WI38 (cell line): ENCODE data around the gene LYRM4.

ENCODE experiments used
- H3K4me3 ChIP-seq: 2 replicates; pipeline ENCODE4 v1.5.1; 2011; ENCODE audit warnings: low read depth, mild to moderate bottlenecking, control low read depth, low read length
- TF ChIP-seq, protein P1 (sequence below): IDR thresholded peaks from 2 replicates; pipeline ENCODE4 v1.5.1; 2012; ENCODE audit warnings: low read depth, mild to moderate bottlenecking, control low read depth, low read length

Gene LYRM4

DNA sequence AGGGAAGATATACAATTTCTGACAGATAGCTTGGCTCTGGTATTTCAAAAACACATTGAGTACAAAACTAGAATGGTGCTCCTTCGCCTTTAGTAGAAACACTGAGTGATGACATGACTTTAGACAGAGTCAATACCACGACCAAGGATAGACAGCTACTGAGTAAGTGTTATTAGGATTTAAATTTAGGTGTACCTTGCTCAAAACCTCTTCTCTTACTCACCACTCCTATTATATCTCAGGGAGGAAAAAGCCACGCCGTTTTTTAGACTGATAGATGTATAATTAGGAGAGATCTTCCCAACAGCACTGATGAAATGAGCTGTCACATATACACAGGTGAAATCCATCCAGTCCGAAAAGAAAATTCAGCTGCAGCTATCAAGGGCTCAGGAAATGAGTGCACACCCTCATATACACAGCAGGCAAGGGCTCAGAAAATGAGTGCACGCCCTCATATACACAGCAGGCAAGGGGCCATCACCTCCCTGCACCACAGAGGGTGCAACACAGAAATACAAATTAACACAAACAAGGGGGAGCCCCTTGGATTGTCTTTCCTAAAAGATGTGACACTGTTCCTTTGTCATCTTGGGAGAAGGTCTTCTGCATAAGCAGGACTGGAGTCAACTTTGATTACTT is 53.7 kb downstream of the LYRM4 start:
- no peak overlapping the region for H3K4me3 ChIP-seq
- TF ChIP-seq, protein P1, sequence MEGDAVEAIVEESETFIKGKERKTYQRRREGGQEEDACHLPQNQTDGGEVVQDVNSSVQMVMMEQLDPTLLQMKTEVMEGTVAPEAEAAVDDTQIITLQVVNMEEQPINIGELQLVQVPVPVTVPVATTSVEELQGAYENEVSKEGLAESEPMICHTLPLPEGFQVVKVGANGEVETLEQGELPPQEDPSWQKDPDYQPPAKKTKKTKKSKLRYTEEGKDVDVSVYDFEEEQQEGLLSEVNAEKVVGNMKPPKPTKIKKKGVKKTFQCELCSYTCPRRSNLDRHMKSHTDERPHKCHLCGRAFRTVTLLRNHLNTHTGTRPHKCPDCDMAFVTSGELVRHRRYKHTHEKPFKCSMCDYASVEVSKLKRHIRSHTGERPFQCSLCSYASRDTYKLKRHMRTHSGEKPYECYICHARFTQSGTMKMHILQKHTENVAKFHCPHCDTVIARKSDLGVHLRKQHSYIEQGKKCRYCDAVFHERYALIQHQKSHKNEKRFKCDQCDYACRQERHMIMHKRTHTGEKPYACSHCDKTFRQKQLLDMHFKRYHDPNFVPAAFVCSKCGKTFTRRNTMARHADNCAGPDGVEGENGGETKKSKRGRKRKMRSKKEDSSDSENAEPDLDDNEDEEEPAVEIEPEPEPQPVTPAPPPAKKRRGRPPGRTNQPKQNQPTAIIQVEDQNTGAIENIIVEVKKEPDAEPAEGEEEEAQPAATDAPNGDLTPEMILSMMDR, result no peak

DNA sequence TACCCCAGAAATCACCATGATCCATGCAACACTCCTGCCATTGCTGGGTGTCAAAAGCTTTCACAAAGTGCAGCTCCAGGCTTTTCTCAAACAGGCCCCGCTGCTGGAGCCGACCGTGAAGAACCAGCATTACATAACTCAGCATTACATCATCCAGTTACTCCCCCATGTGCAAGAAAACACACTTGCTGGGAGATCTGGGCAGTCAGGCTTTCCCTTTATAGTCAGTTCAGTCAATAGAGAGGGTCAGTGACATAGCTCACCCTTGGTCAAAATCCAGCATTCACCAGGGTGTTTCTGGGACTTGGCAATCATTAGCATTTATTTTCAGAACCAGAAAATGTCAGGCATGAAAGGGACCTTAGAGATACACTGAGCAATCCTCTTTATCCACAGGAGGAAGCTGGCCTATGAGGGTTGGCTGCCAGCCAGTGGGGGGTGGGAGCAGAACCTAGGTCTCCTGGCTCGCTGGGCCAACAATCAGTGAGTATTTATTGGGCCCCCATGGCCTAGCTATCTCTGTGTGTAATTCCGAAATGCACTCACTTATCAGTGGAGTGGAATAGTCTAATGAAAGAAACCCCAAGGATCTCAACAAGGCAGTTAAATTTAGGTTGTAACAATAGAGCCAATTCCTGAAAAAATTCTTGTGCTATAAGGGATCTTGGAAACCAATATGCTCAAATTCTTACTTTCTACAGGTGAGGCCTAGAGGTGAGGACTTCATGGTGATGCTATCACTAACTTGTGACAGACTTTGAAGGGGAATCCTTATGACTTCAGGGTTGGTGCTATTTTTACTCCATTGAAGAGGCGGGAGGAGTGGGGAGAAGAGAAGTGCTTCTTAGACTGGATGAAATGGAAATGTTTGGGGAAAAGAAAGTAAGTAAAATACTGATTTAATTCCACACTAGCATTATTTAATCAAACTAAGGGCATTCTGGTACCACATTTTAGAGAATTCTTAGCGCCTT is 54.6 kb downstream of the LYRM4 start:
- no peak overlapping the region for H3K4me3 ChIP-seq

DNA sequence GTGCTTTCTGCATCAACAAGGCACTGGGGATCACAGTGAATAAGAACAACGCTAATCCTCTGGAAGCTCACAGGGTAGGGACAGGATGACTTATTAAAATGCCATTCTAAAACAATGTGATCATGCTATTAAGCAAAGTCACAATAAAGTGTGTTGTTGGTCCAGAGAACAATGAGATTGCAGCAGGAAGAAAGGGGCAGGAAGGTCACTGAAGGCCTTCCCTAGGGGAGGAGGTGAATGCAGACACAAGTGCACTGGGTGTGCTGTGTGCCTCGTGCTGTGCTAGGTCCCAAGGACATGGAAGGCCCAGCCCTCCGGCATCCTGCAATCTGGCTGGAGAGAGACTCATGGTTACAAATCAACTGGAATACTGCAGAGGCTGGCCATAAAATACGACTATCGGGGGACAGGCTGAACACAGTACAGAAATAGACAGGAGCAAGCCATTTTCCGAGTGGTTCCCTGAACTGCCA is 55.7 kb downstream of the LYRM4 start:
- TF ChIP-seq, protein P1, result no peak
- no peak overlapping the region for H3K4me3 ChIP-seq

More for the DNA sequence above, 54.6 kb downstream of the LYRM4 start:
- TF ChIP-seq, protein P1, result no peak

DNA sequence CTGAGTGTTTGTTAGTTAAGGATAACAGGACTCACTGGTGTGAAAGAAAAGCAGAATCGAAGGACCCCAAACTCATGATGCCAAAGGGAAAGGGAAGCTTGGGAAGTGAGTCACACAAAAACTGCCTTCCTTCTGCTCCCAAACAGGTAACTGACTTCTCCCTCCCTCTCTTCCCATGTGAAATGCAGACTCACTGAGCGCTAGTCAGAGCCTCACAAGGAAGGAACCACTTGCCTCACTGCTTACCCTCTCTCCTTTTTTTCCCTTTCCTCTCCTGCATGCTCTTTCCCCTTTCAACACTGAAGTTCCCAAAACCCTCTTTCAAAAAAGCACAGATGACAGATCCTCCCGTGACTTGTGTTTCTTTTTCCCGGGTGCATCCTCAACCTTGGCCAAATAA is 56.4 kb downstream of the LYRM4 start:
- TF ChIP-seq, protein P1, result no peak
- no peak overlapping the region for H3K4me3 ChIP-seq

DNA sequence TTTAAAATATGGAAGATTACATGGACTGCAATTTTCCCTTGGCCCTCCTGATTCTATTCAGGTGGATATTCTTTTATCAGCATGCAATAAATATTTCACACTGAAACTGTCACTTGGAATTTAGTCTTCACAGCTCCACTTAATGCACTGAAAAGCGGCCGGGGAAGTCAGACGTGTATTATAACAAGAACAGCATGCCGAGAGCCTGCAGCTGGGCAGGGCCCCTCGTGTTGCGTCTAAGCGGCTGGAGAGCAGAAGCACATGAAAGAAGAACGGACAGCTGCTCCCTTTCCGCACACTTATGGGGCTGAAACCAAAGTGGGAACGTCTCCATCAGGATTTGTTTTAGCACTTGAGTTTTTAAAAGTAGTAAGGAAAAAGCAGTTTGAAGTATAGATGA is 57.2 kb downstream of the LYRM4 start:
- H3K4me3 ChIP-seq, result no peak overlapping the region
- TF ChIP-seq, protein P1, result no peak

DNA sequence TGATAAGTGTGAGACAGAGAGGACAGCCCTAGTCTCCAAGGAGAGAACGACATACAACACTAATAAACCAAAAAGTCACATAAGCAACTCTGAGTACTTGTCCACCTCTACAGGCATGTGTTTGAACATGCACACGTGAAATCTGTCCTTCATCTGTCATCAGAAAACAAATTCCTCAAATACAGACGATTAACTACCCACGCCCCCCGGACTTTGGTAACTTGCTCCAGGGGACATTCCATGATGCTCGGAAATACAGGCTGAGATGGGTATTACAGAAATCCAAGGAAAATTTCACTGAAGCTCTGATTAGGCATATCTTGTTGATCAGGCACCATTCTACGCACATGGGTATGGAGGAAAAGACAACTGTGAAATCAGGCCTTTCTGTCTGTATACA is 57.8 kb downstream of the LYRM4 start:
- TF ChIP-seq, protein P1, result no peak
- no peak overlapping the region for H3K4me3 ChIP-seq

DNA sequence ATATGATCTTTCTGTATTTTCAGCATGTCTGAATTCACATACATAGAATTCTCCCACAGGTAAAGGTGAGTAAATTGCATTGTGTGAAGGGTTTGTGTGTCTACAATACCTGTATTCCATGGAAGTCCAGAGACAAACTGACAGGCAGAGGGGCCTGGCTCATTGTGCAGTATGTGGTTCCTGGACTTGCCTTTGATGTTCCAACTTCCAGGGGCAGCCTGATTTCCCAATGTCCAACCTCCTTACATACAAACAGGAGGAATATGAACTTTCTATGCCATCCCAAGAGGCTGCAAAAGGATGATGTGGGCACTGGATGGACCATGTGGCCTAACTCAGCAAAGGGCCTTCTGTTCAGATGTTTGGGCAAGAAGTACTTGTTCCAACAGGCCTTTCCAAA is 58.5 kb downstream of the LYRM4 start:
- TF ChIP-seq, protein P1, result no peak
- no peak overlapping the region for H3K4me3 ChIP-seq
